NCI-H2029 (cell line): ENCODE data around the gene SH3RF2.
"Not testable (repeated sequence)": the region's sequence is repeated elsewhere in the genome, so short reads cannot be mapped to it uniquely, and the experiment has no call there.

Experiments used
- DNase-seq: peaks from one replicate; lab custom pipeline; 2025; lab: John Stamatoyannopoulos, UW

Gene SH3RF2

DNA sequence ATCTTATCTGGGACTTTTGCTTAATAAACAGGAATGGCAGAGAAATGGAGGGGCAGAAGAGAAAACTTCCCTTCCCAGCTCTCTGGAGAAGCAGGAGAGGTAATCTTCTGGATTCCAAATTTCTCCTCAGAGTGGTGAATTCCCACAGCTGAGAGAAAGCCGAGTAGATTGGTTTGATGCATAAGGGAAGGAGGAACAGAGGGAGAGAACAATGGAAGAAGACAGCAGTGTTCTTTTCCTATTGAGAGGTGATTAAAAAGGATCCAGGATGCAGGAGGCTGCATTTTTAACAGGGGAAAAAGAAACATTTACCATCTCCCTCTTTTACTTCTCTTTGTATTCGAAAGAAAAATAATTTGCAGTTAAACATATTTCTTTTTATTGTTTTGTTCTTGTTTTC, 13.1 kb downstream of the SH3RF2 start:
- DNase-seq, result no peak

DNA sequence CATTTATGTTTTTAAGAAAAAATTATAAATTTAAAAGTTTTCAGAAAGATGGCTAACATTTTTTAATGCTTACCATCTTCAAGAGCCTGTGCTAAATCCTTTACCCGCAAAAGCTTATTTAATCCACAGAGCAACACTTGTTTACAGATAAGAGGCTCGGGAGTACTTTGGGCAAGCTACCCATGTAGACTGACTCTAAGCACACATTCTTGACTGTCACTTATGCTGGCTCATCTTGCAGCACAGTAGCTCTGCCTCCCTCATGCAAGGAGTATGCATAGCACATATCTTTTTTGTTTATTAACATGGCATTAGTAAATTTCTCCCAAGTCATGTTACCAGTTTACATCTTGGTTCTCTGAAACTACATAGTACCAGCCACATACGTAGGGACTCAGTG, 14.7 kb downstream of the SH3RF2 start:
- no peak for DNase-seq

DNA sequence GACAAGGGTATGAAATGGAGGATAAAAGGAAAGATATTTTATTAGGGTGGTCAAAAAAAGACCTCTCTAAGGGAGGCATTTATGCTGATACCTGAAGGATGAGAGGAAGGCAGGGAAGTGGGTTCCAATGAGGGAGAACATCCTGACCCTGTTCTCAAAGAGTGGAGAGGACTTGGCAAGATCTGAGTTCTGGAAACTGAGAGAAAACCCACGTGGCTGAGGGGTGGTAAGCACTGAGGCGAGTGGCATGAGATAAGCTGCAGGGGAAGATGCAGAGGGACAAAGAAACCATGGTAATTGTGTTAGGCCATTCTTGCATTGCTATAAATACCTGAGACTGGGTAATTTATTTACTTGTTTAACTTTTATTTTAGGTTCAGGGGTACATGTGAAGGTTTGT, 16.8 kb downstream of the SH3RF2 start:
- DNase-seq, result no peak

DNA sequence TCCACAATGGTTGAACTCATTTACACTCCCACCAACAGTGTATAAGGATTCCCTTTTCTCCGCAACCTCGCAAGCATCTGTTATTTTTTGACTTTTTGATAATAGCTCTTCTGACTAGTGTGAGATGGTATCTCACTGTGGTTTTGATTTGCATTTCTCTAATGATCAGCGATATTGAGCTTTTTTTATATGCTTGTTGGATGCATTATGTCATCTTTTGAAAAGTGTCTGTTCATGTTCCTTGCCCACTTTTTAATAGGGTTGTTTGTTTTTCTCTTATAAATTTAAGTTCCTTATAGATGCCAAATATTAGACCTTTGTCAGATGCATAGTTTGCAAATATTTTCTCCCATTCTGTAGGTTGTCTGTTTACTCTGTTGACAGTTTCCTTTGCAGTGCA, 17.8 kb downstream of the SH3RF2 start:
- DNase-seq, result not testable (repeated sequence)

DNA sequence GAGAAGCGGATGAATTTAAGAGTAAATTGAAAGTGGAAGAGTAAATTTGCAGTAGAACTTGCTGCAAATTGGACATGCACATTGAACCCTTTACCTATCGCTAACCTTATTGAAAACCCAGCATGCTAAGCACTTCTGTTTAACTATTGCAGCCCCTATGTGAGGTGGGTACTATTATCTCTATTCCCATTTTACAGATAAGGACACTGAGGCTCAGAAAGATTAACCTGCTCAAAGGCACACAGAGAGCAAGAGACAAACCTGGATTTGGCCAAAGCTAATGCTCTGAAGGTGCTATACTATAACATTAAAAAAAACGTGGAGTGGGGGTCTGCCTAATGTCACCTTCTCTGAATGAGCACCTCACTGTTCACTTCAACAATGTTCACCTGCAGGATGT, 21.0 kb downstream of the SH3RF2 start:
- no peak for DNase-seq

DNA sequence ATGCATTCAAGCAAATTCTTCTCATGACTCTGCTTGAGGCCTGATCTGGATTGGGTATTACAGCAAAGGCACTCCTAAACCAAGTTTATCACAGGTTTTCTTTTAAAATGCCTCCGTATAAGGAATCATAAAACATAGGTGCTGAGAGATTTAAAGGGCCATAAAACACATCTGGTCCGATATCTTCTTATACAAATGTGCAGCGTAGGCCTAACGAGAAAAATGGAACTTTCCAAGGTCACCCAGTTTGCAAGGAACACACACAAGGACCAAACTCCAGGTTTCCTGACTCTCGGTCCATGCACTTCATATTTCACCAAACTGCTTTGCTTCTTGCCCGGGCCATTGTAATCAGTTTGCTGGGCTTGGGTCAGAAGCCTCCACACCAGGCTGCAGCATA, 22.1 kb downstream of the SH3RF2 start:
- DNase-seq, result no peak

DNA sequence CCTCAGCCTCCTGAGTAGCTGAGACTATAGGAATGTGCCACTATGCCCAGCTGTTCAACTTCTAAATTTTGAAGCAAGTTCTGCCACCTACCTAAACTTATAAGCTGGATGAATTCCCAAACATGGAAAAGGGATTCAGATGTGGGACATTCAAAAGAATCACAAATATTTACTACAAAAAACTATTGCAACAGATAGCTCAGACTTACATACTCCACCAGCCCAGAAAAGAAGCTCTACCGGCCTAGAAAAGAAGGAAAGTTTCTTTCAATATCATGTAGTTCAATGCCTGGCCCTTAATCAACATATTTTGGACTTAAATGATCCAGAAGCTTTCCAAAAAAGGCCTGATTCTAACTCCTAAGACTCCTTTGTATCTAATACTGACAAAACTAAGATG, 23.8 kb downstream of the SH3RF2 start:
- no peak for DNase-seq

DNA sequence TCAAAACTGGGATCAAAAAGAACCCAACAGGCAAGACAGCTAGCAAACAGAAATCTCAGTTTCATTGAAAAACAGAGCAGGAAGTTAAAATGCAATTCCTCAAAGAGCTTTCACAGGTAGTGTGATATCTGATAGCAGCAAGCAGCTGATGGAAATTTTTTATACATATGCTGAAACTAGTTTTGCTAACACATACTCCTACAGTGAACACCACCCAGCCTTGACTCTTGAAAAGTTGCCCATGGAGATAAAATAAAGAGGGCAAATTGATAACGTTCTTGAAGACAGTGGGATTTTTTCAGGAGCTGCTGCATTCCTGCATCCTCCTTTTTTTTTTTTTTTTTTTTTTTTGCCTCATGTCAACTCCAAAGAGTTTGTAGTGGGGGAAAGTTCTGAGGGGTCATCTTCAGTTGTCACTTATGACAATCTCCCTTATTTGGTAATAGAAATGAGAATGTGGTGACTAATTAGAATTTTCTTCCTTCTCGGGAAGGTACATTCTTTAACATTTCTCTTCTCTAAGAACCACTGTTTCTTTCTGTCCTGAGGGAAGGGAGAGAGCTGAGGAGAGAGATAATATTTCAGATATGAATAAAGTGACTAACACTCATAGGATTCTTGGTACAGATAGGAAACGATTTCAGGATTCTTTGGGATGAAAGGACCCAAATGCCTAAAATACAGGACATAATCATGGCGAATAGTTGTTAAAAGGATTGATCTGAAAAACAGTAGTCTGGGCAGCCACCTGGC, 24.6 kb downstream of the SH3RF2 start:
- DNase-seq, result no peak

DNA sequence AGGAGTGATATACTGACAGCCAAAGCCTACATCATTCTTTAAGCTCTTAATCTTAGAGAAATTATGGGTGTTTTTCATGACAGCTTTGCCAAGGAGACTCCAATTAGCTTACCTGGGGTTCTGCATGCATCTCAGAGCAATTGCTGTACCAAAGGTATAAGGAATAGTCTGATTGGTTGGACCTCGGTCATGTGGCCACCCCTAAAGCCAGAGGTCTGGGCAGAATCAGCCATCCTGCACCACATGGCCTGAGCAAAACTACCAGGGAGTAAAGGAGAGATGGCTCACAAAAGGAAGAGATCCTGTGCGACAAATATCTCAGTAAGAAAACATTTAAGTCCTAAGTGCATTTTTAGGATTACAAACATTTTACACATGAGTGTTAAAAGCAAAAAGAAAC, 25.6 kb downstream of the SH3RF2 start:
- DNase-seq, result no peak

DNA sequence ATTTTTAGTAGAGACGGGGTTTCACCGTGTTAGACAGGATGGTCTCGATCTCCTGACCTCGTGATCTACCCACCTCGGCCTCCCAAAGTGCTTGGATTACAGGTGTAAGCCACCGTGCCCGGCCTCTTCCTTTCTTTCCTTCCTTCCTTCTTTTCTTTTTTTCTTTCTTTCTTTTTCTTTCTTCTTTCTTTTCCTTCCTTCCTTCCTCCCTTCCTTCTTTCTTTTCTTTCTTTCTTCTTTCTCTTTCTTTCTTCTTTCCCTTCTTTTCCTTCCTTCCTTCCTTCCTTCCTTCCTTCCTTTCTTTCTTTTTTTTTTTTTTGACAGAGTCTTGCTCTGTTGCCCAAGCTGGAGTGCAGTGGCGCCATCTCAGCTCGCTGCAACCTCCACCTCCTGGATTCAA, 27.6 kb downstream of the SH3RF2 start:
- DNase-seq, result not testable (repeated sequence)

DNA sequence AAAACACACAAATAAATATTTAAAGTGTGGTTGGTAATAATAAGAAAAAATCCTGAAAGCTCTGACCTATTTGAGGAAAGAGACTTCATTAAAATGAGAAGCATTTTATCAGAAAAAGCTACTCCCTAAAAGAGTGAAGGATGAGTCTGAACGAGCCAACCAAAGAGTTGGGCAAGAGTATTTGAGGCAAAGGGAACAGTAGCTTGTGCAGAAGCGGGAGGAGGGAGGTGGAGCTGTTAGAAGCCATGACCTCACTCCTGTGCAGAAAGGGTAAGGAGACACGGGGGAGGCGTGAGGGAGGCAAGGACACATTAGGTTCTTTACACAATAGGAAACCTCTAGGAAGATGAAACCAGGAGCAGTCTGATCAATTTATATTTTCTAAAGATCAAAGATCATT, 29.4 kb downstream of the SH3RF2 start:
- peak; percentile 60 for DNase-seq

DNA sequence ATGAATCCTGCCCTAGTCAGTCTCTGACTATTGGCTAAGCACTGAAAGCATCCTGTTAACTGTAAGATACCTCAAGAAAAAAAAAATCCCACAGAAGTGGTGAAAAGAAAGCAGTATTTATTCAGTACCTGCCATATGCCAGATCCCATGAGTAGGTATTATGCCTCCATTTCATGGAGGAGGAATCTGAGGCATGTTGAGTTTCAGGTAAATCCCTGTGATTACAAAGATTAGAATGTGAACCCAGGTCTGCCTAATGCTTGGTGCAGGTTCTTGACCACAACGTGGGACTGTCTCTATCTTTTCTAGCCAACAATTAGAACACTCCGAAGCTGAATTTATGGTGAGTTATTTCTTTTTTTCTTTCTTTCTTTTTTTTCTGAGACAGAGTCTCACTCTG, 30.9 kb downstream of the SH3RF2 start:
- no peak for DNase-seq

DNA sequence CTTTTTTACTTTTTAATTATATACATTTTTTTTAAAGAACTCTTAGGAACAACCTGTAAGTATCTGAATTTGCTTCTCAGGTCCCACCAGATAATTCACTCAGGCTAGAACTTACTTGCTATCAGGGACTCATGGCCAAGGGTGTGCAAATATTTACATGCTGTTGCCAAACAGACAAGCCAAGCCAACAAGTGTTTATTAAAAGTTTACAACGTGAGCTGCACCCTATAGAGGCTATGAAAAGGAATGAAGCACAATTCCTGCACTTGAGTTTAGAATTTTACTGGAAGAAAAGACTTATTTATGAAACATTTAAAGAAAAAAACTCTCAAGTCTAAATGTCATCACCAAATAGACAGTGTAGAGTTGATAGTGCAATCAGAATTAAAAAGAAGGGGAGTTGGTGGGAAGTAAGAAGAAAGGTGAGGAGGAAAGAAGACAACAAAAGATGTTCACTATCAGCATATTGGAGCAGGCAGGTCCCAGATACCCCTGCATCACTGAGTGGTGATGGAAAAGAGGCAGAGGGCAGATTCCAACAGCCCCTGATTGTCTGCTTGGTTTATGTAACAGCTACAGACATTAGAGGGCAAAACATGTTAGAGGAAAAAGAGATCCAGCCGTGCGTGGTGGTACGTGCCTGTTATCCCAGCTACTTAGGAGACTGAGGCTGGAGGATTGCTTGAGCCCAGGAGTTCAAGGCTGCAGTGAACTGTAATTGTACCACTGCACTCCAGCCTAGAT, 32.8 kb downstream of the SH3RF2 start:
- DNase-seq, result peak; percentile 12

DNA sequence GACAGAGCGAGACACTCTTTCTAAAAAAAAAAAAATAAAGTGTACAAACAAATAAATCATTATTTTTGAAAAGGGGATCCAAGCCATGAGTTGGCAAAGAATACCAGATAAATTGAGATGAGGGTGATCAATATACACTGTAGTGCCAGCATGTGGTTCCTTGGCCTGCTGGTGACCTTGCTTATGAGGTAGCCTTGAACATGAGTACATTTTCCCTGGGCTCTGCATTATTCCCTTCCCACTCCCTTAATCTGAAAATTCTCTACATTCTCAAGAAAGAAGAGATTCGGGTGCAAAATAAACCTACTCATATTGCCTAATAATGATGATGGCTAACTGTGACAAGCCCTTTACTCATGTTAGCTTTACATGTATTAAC, 33.3 kb downstream of the SH3RF2 start:
- DNase-seq, result no peak

DNA sequence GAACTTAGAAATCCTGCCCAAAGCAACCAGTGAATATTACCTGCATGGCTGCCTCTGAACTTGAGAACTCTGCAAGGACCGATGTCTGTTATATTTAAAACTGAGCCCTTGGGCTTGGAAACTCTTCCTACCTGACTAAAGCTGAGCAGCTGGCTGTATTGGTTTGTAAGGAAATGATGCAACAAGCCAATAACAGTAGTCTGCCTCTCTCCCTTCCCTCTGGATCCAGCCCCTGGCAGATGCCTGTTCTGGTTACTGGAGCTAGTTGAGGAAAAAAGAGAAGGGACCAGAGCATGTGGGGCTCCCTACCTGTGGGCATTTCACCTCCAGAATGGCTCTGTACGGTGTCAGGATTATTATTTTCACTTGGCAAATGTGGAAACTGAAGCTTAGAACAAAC, 34.7 kb downstream of the SH3RF2 start:
- no peak for DNase-seq

DNA sequence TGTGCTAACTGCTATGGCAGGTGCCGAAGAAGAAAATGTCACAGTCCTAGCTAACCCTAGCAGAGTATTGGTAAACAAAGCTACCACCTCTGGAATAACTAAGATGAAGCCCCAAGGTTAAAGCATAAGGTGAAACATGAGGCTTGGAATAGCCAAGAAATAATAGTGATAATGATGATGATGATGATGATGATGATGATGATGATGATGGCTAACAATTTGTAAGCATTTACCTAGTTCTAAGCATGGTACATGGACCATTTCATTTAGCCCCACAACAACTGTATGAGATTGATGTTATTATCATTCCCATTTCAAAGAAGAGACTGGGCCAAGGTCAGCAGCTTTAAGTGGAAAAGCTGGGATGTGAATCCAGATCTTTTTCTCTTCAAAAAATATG, 35.3 kb downstream of the SH3RF2 start:
- DNase-seq, result no peak

DNA sequence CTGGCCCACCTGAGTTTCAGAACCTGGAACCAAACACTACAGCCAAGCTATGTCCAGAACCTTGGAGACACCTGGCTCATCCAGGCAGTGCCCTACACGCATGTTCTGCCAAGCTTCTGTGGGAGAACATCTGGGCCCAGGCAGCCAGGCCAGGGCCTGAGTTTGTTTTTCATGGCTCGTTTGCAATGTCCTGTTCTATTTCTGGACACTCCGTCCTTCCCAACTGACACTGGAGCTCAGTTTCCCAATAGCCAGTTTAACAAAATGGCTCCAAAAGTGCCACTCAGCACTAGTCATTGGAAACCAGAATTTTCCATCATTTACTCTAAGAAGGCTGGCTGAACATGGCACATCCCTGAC, 38.6 kb downstream of the SH3RF2 start:
- no peak for DNase-seq

DNA sequence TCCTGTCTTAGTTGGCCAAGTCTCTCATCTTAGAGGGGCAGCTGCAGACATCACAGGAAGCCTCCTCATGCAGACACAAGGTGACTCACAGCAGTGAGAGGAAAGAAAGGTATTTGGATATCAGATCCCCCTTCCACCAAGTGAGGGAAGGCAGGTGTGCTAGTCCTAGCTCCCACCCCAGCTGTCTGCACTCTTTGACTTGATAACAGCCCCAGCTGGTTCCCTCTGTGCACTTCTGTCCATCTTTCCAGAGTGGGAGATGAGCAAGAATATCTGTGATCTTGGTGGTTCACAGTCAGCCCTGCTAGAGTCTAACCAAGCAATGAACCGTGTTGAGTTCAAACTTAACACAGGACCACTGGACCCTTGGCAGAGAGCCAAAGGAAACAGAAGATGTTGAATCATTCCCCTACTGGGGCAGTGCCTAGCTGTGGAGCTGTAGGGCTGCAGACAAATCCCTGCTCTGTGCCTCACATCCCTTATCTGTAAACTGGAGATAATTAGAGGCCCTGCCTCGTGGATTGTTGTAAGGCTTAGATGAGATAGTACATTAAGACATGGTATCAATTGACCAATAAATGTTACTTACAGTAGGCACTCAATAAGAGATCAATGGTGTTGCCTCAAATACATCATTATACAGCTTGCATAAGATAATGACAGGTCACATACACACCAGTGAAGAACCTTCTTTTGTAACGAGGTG, 39.1 kb downstream of the SH3RF2 start:
- DNase-seq, result no peak

DNA sequence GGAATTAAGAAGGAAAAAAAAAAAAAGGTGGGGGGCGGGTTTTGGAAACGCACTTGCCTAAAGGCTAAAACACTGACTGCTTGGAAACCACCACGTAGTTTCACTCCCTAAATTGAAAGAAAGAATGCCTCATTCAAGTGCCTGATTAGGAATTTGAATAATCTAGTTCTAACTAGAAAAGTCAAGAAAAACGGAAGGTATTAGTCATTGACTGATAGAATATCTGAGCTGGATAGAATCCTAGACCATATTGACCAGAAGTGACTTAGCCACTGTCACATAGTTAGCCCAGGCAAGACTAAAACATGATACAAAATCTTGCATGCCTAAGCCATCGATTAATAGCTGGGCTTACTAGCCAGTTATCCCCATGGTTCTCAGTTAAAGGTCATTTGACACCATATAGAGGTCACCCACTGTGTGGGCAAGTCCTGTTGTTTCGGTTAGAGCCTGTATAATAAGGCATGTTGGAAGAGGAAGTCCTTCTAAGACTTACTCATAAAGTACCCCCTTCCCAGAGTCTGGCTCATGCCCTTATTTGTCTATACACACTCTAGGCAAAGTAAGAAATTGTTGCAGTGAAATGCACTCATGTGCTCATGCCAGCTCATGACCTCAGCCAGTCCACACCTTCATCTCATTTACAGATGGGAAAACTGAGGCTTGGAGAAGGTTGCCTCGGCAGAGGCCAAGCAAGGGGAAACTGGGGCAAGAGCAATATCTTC, 40.2 kb downstream of the SH3RF2 start:
- DNase-seq, result no peak

DNA sequence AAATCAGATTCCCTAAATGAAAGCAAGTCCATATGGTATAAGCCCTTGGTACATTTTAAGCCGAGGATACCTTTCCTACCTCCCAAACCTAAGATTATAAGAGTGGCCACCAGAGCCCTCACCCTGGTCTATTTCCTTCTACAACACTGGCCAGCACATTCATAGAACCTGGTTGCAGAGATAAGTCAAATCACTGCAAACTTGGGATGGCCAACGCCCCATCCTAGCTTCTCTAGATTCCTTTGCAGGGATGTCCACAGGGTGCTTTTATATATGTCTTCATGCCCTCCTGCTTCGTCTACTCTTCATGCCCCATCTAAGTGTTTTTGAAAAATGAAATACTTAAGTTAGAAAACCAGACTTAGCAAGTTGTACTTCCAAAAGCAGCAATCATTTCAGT, 41.8 kb downstream of the SH3RF2 start:
- DNase-seq, result no peak

DNA sequence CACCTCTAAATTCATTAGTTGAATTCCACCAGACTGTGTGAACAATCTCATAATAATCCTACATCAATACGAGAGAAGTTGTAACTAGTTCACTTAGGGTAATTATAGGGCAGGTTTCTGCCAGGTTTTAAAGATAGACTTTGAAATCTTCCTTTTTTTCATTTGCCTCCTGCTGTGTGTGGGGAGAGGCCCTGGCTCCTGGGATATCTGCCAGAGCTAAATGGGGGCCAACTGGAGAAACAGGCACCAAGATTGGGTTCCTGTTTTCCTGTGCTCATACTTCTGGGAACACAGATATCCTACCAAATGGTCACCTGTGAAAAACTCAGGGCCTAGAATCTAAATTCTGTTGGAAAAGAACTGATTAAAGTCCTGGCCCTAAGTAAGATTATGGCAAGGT, 42.3 kb downstream of the SH3RF2 start:
- no peak for DNase-seq
